ENCODE data around the gene PLPP4. TPM values are rescaled to one million over a fixed set of nuclear protein-coding genes. Genes with fewer than 3 reads are reported as not detected.
A peak's percentile ranks its signal among the peaks of the same experiment; 100 is the strongest.
"Not testable (repeated sequence)": the region's sequence is repeated elsewhere in the genome, so short reads cannot be mapped to it uniquely, and the experiment has no call there.

PLPP4 gene
- total RNA-seq, 1 donor from 2014 or later: 3.7 TPM

DNA sequence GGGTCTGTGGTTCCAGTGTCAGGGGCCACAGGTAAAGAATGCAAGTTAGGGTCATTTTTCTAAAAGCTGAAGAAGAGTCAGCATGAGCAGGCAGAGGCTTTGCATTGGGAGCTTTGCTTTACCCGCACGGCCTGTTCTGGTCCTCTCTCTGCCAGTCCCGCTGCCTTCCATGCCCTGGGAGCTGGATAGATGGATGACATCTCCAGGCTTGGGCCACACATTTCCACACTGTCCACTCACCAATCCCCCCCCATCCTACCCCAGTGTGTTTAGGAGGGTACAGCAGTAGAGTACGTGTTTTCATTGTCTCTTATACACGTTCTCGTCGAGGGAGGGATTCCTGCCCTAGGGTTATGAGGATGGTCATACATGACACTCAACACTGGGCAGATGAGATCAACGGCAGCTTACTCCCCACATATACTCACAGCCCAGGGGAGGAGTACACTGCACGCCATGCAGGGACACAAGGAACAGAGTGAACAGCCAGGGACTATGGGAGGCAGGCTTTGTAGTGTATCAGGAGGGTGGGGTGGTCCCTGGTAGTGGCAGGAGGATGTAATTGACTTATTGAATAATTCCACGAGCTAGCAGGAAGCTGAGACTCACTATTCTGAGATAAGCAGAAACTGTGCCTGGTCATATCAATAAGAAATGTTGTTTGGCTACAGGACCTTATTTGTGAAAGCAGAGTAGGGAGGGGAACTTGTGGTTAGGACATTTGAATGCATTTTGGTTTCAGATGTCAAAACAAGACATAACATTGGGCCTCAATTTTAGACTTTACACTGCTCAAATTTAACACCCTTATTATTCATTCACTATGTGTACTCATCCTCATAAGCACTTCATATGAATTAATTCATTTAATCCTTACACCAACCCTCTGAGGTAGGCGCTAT, 36.6 kb downstream of the PLPP4 start:
- TF ChIP-seq, protein P1, sequence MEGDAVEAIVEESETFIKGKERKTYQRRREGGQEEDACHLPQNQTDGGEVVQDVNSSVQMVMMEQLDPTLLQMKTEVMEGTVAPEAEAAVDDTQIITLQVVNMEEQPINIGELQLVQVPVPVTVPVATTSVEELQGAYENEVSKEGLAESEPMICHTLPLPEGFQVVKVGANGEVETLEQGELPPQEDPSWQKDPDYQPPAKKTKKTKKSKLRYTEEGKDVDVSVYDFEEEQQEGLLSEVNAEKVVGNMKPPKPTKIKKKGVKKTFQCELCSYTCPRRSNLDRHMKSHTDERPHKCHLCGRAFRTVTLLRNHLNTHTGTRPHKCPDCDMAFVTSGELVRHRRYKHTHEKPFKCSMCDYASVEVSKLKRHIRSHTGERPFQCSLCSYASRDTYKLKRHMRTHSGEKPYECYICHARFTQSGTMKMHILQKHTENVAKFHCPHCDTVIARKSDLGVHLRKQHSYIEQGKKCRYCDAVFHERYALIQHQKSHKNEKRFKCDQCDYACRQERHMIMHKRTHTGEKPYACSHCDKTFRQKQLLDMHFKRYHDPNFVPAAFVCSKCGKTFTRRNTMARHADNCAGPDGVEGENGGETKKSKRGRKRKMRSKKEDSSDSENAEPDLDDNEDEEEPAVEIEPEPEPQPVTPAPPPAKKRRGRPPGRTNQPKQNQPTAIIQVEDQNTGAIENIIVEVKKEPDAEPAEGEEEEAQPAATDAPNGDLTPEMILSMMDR (conservative IDR thresholded peaks at IDR 0.05; ENCODE audit: low read depth, low read length): no peak
- no peak for DNase-seq (ENCODE audit: low read depth)
- no peak overlapping the region for H3K4me3 ChIP-seq (ENCODE audit: low read depth, low read length)

DNA sequence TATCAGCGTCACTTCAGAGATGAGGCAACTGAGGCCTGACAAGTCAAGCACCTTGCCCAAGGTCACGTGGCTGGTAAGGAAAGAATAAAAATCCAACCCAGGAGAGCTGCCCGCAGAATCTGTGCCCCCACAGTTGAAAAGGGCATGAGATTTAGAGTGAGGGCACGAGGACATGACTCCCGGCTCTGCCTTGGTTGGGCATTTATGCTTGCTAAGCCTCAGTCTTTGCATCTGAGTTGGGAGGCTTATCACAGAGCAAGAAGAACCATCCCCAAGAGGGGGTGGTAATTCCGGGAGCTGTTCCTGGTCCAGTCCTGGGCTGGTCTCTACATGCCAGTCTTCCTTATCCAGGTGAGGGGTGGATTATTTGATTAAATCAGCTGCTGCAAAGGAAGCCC, 37.3 kb downstream of the PLPP4 start:
- no peak overlapping the region for H3K4me3 ChIP-seq (ENCODE audit: low read depth, low read length)
- TF ChIP-seq, protein P1 (conservative IDR thresholded peaks at IDR 0.05; ENCODE audit: low read depth, low read length): no peak
- DNase-seq (ENCODE audit: low read depth): no peak

DNA sequence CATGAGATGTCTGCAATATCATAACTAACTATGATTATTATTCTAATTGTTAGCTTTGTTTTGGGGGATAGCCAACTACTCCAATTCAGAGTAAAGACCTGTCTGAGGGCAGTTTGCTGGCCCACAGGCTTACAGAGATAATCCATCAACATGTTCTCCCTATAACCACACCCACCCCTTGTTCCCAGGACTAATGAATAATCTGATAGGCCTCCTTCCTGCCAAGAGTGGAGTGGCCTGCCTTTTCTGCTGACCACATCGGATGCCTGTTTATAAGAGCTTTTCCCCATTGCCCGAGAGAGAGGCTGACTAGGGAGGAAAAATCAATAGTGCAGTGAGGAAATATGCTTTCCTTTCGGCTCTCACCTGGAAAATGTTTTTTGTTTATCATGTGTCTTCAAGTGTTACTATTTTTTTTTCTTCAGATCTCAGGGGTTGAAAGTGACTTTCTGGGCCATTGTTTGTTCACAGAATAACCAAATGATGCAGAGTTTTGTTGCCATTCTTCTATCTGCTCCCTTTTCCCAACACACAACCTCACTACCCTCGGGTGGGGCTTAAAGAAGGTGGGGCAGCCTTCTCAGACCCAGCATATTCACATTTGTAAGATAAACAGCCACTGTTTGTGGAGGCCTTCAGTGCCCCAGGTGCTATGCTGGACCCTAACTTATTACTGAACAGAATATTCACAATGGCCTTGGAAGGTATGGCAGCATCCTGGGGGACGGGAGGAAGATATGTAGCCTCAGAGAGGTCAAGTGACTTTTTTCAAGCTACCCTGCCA, 38.4 kb downstream of the PLPP4 start:
- TF ChIP-seq, protein P1 (conservative IDR thresholded peaks at IDR 0.05; ENCODE audit: low read depth, low read length): no peak
- DNase-seq (ENCODE audit: low read depth): peak; percentile 71
- H3K4me3 ChIP-seq (ENCODE audit: low read depth, low read length): no peak overlapping the region

DNA sequence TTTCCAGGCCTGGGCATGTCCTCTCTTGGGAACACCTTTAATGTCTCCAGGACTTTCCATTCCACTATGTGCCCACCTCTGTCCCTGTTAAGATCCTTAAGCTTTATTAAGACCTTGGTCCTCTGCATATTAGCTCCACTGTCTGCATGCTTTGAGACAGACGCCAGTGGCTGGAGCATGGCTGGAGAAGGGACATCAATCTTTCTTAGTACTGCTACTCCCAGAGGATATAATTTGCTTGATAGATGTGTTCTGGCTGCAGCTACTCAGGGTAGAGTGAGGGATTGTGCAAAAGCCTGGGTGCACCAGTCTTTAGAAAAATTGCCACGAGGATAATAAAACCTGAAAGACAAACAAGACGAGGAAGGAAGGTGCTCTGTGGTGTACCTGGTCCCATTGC, 42.9 kb downstream of the PLPP4 start:
- DNase-seq (ENCODE audit: low read depth): no peak
- TF ChIP-seq, protein P1 (conservative IDR thresholded peaks at IDR 0.05; ENCODE audit: low read depth, low read length): no peak
- no peak overlapping the region for H3K4me3 ChIP-seq (ENCODE audit: low read depth, low read length)

DNA sequence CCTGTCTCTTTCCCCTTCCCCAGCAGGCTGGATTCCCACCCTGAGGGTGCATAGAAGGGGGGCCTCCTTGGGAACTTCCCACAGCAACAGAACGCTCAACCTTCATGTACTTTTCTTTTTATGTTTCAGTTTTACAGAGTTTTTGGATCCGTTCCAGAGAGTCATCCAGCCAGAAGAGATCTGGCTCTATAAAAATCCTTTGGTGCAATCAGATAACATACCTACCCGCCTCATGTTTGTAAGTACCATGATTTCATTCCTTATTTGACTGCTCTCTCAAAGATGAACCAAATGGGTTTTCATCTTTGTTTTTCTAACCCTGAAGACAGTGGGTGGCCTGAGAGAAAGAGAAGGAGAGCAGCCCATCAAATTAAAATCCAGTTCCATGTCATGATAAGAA, 46.7 kb downstream of the PLPP4 start:
- DNase-seq (ENCODE audit: low read depth): no peak
- TF ChIP-seq, protein P1 (conservative IDR thresholded peaks at IDR 0.05; ENCODE audit: low read depth, low read length): no peak
- H3K4me3 ChIP-seq (ENCODE audit: low read depth, low read length): no peak overlapping the region

DNA sequence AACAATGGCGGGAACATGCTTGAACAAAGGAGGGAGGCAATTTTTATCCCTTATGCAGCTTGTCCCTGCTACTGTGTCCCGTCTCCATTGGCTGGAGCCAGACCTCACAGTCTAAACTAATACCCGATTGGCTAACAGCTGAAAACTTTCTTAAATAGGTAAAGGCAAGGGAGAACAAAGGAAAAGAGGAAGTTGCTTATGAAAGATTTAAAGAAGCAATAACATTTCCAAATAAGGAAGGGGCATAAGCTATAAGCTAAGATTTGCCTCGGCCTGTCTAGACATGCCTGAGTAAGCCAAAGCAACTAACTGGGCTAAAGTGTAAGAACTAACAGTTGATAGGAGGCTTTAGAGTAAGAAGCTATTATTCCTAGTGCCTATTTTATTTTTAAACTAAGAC, 47.2 kb downstream of the PLPP4 start:
- H3K4me3 ChIP-seq (ENCODE audit: low read depth, low read length); DNase-seq (ENCODE audit: low read depth): not testable (repeated sequence)

DNA sequence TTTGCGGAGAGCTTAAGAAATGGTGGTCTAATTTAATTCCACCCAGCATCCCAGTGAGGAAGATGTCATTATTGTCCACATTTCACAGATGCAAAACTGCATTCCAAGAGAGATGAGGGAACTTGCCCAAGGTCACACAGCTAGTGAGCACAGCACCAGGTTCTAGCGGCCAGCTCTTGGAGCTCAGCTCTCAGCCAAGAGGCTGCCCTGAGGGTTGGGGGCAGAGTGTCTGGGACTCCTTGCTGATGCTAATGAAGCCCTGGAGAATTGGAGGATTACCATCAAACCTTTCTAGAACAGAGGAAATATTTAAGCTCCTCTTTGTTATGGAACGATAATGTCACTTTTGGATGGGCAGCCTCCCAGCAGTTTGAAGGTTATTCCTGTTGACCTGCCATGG, 48.0 kb downstream of the PLPP4 start:
- TF ChIP-seq, protein P1 (conservative IDR thresholded peaks at IDR 0.05; ENCODE audit: low read depth, low read length): no peak
- DNase-seq (ENCODE audit: low read depth): no peak
- no peak overlapping the region for H3K4me3 ChIP-seq (ENCODE audit: low read depth, low read length)
